ENCODE results near the gene CHRD.

The CHRD gene

DNA sequence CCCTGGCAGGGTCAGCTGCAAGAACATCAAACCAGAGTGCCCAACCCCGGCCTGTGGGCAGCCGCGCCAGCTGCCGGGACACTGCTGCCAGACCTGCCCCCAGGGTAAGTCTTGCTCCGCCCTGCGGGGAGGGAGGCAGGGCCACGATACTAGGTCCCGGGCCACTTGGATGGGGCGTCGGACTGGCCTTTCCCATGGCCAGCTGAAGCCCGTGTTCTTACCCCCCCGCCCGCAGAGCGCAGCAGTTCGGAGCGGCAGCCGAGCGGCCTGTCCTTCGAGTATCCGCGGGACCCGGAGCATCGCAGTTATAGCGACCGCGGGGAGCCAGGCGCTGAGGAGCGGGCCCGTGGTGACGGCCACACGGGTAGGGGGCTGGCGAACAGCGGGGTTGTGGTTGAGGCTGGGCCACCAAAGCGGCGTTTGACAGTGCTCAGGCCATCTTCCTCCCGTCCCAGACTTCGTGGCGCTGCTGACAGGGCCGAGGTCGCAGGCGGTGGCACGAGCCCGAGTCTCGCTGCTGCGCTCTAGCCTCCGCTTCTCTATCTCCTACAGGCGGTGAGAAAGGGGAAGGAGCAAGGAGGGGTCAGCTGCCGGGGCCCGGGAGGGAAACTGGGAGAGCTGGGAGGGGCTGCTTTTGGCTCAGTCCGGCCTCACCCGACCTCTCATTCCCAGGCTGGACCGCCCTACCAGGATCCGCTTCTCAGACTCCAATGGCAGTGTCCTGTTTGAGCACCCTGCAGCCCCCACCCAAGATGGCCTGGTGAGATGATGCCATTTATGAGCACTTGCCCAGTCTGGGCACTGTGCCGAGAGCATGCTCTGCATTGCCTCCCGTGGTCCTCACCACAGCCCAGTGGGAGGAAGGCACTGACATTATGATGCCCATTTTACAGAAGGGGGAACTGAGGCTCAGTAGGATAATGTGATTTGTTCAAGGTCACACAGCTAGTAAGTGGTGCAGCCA, 1.7 kb downstream of the CHRD start:
- no peak for DNase-seq (ENCODE audit: low read depth, low spot score)
- Histone ChIP-seq H3K9me3 (ENCODE audit: low read depth, low read length) (no peaks in the 10 kb centered on the region), H3K27ac (no peak overlapping the region), H3K4me3 (no peak overlapping the region), H3K9ac (ENCODE audit: insufficient read length) (no peak overlapping the region), H3K36me3 (ENCODE audit: insufficient read depth, low read length) (no peaks in the 10 kb centered on the region)
- no peak for TF ChIP-seq FOXP2 (optimal IDR thresholded peaks at IDR 0.05; ENCODE audit: control extremely low read depth, extremely low read length, insufficient read depth)
- TF ChIP-seq EZH2 (IDR thresholded peaks at IDR 0.05): no peak
- no peak for TF ChIP-seq POLR2AphosphoS5 (IDR thresholded peaks at IDR 0.05; ENCODE audit: borderline replicate concordance, low read depth, low read length)

GRCh38 chr3:184382326-184383032, 2.6 kb downstream of the CHRD start:
- no peak overlapping the region for H3K9ac ChIP-seq (ENCODE audit: insufficient read length)

DNA sequence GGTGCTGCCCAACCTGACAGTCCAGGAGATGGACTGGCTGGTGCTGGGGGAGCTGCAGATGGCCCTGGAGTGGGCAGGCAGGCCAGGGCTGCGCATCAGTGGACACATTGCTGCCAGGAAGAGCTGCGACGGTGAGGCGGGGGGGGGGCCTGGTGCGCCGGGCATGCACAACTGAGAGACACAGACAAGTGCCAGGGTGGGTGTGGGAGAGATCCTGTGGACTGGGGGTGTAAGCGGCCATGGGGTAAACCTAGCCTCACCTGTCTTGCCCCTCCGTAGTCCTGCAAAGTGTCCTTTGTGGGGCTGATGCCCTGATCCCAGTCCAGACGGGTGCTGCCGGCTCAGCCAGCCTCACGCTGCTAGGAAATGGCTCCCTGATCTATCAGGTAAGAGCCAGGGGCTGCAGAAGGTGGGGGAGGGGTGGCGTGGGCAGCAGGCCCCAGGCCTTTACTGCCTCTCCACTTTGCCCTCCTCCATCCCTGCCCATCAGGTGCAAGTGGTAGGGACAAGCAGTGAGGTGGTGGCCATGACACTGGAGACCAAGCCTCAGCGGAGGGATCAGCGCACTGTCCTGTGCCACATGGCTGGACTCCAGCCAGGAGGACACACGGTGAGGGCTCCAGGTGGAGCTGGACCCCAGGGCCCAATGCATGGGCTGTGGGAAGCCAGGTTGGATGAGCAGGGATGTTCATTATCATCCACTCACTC, 3.3 kb downstream of the CHRD start:
- no peaks in the 10 kb centered on the region for H3K36me3 ChIP-seq (ENCODE audit: insufficient read depth, low read length)
- no peak overlapping the region for H3K27ac ChIP-seq
- H3K9me3 ChIP-seq (ENCODE audit: low read depth, low read length): no peaks in the 10 kb centered on the region
- no peak overlapping the region for H3K4me3 ChIP-seq
- no peak for DNase-seq (ENCODE audit: low read depth, low spot score)
- TF ChIP-seq POLR2AphosphoS5 (IDR thresholded peaks at IDR 0.05; ENCODE audit: borderline replicate concordance, low read depth, low read length): no peak
- TF ChIP-seq EZH2 (IDR thresholded peaks at IDR 0.05): no peak
- TF ChIP-seq FOXP2 (optimal IDR thresholded peaks at IDR 0.05; ENCODE audit: control extremely low read depth, extremely low read length, insufficient read depth): no peak
- no peak overlapping the region for H3K9ac ChIP-seq (ENCODE audit: insufficient read length)

More at GRCh38 chr3:184382326-184383032, 2.6 kb downstream of the CHRD start:
- no peaks in the 10 kb centered on the region for H3K9me3 ChIP-seq (ENCODE audit: low read depth, low read length)
- no peak overlapping the region for H3K27ac ChIP-seq
- H3K36me3 ChIP-seq (ENCODE audit: insufficient read depth, low read length): no peaks in the 10 kb centered on the region
- no peak overlapping the region for H3K4me3 ChIP-seq
- TF ChIP-seq FOXP2 (optimal IDR thresholded peaks at IDR 0.05; ENCODE audit: control extremely low read depth, extremely low read length, insufficient read depth): no peak
- no peak for TF ChIP-seq POLR2AphosphoS5 (IDR thresholded peaks at IDR 0.05; ENCODE audit: borderline replicate concordance, low read depth, low read length)
- TF ChIP-seq EZH2 (IDR thresholded peaks at IDR 0.05): no peak
- DNase-seq (ENCODE audit: low read depth, low spot score): no peak

DNA sequence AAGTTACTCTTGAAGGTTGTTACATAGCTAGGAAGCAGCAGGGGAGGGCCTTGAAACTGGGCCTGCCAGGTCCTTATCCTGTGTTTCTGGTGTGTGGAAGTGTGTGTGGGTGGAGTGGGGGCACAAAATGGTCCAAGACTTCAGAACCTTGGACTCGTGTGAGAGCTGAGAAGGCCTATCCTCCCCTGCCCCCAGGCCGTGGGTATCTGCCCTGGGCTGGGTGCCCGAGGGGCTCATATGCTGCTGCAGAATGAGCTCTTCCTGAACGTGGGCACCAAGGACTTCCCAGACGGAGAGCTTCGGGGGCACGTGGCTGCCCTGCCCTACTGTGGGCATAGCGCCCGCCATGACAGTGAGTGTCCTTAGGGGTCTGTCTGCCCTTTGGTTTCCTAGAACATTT, 4.5 kb downstream of the CHRD start:
- TF ChIP-seq FOXP2 (optimal IDR thresholded peaks at IDR 0.05; ENCODE audit: control extremely low read depth, extremely low read length, insufficient read depth) (no peak), EZH2 (IDR thresholded peaks at IDR 0.05) (no peak), POLR2AphosphoS5 (IDR thresholded peaks at IDR 0.05; ENCODE audit: borderline replicate concordance, low read depth, low read length) (no peak)
- Histone ChIP-seq H3K9ac (ENCODE audit: insufficient read length) (no peak overlapping the region), H3K4me3 (no peak overlapping the region), H3K9me3 (ENCODE audit: low read depth, low read length) (no peaks in the 10 kb centered on the region), H3K36me3 (ENCODE audit: insufficient read depth, low read length) (no peaks in the 10 kb centered on the region), H3K27ac (no peak overlapping the region)
- no peak for DNase-seq (ENCODE audit: low read depth, low spot score)

DNA sequence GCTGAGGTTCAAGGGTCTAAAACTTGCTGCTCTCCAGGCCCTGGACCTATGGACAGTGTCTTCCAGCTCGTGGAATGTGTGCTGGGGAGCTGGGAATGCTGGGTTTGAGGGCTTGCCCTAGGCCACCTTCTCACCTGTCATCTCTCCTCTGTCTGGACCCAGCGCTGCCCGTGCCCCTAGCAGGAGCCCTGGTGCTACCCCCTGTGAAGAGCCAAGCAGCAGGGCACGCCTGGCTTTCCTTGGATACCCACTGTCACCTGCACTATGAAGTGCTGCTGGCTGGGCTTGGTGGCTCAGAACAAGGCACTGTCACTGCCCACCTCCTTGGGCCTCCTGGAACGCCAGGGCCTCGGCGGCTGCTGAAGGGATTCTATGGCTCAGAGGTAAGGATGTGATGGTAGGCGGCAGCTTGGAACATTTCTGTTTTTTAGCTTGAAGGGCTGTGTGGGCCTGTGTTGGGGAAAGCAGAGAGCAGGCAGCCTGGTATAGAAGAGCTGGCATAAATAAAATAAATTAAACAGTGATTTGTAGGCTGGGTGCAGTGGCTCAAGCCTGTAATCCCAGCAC, 5.1 kb downstream of the CHRD start:
- H3K27ac ChIP-seq: no peak overlapping the region
- H3K4me3 ChIP-seq: no peak overlapping the region
- H3K36me3 ChIP-seq (ENCODE audit: insufficient read depth, low read length): no peaks in the 10 kb centered on the region
- H3K9ac ChIP-seq (ENCODE audit: insufficient read length): no peak overlapping the region
- TF ChIP-seq POLR2AphosphoS5 (IDR thresholded peaks at IDR 0.05; ENCODE audit: borderline replicate concordance, low read depth, low read length) (no peak), EZH2 (IDR thresholded peaks at IDR 0.05) (no peak), FOXP2 (optimal IDR thresholded peaks at IDR 0.05; ENCODE audit: control extremely low read depth, extremely low read length, insufficient read depth) (no peak)
- no peak for DNase-seq (ENCODE audit: low read depth, low spot score)
- H3K9me3 ChIP-seq (ENCODE audit: low read depth, low read length): no peaks in the 10 kb centered on the region

- TF ChIP-seq POLR2AphosphoS5 (IDR thresholded peaks at IDR 0.05; ENCODE audit: borderline replicate concordance, low read depth, low read length) (no peak), FOXP2 (optimal IDR thresholded peaks at IDR 0.05; ENCODE audit: control extremely low read depth, extremely low read length, insufficient read depth) (no peak), EZH2 (IDR thresholded peaks at IDR 0.05) (no peak)
- no peak for DNase-seq (ENCODE audit: low read depth, low spot score)
- Histone ChIP-seq H3K4me3 (no peak overlapping the region), H3K9me3 (ENCODE audit: low read depth, low read length) (no peaks in the 10 kb centered on the region), H3K36me3 (ENCODE audit: insufficient read depth, low read length) (no peaks in the 10 kb centered on the region), H3K27ac (no peak overlapping the region), H3K9ac (ENCODE audit: insufficient read length) (no peak overlapping the region)
Measured at GRCh38 chr3:184386047-184386806, 6.4 kb downstream of the CHRD start.

GRCh38 chr3:184387174-184387714, 7.4 kb downstream of the CHRD start:
- Histone ChIP-seq H3K4me3 (no peak overlapping the region), H3K9ac (ENCODE audit: insufficient read length) (no peak overlapping the region), H3K27ac (no peak overlapping the region), H3K9me3 (ENCODE audit: low read depth, low read length) (no peaks in the 10 kb centered on the region), H3K36me3 (ENCODE audit: insufficient read depth, low read length) (no peaks in the 10 kb centered on the region)
- TF ChIP-seq POLR2AphosphoS5 (IDR thresholded peaks at IDR 0.05; ENCODE audit: borderline replicate concordance, low read depth, low read length) (no peak), FOXP2 (optimal IDR thresholded peaks at IDR 0.05; ENCODE audit: control extremely low read depth, extremely low read length, insufficient read depth) (no peak), EZH2 (IDR thresholded peaks at IDR 0.05) (no peak)
- DNase-seq (ENCODE audit: low read depth, low spot score): no peak

Data from SK-N-MC (cell line).